Uterus (tissue), 2 donors: ENCODE measurements around the gene CASK.

Experiments
- POLR2A ChIP-seq, 2 donors: fragments of 450-650 bp; IDR thresholded peaks; one replicate each; pipeline ENCODE4 v1.6.1; 2016; ENCODE audit warnings: antibody characterized with exemption in 2 of 2, mild to moderate bottlenecking in 1 of 2, moderate library complexity in 1 of 2
- TF ChIP-seq, protein P1 (sequence below), 4 experiments: fragments of 200-600 bp in 2 of 4; fragments of 450-650 bp in 2 of 4; sonication (generic) in 2 of 4; IDR thresholded peaks; one replicate each; pipeline ENCODE4 v1.5.1; 2016 to 2019; ENCODE audit warnings: antibody characterized with exemption in 4 of 4, mild to moderate bottlenecking in 2 of 4, moderate library complexity in 1 of 4

DNA sequence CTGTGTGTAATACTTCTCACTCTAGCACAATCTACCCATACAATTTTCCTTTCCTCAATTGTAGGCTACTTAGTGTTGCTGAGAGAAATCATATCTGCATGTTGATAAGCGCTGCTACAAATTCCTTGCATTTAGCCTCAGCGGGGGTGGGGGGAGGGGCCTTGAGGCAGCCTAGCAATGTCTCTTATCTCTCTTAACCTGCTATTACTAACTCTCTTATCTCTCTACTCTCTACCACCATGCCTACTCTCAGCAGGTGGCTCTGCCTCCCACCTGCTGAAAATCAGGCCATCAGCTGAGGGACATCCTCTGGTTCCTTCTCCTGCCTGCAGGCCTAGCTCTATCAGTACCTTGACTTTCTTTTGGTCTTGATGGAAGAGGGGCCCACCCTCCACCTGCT lies 100.5 kb downstream of the CASK start:
- TF ChIP-seq, protein P1, sequence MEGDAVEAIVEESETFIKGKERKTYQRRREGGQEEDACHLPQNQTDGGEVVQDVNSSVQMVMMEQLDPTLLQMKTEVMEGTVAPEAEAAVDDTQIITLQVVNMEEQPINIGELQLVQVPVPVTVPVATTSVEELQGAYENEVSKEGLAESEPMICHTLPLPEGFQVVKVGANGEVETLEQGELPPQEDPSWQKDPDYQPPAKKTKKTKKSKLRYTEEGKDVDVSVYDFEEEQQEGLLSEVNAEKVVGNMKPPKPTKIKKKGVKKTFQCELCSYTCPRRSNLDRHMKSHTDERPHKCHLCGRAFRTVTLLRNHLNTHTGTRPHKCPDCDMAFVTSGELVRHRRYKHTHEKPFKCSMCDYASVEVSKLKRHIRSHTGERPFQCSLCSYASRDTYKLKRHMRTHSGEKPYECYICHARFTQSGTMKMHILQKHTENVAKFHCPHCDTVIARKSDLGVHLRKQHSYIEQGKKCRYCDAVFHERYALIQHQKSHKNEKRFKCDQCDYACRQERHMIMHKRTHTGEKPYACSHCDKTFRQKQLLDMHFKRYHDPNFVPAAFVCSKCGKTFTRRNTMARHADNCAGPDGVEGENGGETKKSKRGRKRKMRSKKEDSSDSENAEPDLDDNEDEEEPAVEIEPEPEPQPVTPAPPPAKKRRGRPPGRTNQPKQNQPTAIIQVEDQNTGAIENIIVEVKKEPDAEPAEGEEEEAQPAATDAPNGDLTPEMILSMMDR (IDR thresholded peaks at IDR 0.05), result no peak
- no peak for TF ChIP-seq POLR2A (IDR thresholded peaks at IDR 0.05)
